ENCODE data around the gene SIGLEC10.

Gene SIGLEC10

DNA sequence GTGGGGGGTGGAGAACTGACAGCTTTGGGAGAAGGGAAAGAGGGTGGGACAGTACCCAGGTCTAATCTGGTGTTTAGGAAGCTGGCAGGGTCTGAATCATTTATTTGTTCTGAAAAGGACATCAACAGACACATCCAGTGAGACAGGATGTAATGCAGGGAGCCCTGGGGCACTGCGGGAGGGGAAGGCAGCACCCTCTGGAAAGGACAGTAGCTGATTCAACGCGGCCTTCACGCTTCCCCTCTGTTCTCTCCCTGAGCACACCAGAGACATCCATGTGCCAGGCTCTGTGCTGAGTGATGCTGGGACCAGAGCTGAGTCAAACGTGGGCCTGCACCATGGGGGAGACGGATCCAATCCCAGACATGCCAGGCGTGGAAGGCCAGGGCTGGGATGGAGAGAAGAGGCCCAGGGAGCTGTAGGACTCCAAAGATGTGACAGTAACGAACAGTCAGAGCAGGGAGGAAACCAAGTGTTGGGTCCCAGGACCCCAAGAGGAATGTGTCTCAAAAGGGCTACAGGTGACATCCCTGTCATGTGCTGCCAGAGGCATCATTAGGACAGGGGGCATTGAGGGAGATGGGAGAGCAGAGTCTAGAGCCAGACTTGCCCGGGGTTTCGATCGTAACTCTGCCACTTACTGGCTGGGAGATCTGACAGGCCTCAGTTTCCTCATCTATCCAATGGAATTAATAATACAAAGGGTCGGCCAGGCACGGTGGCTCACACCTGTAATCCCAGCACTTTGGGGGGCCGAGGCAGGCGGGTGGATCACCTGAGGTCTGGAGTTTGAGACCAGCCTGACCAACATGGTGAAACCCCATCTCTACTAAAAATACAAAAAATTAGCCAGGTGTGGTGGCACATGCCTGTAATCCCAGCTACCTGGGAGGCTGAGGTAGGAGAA is 53.0 kb downstream of the SIGLEC10 start:
- no peak for DNase-seq

DNA sequence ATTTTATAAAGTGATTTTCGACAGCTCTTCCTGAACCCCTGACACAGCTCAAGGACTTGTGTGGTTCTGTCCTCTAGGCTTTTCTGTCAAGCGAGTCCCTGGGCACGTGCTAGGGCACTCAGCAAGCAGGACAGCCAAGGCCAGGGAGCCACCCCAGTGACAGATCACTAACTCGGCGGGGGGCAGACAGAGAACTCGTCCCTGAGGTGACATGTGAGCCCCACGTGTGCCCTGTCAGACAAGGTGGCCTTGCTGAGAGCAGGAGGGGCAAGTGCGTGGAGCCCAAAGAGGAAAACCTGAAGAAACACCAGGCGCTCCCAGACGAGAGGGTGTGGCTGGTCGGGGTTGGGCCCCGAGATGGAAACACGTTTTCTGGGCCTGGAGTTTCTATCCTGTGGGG is 56.2 kb downstream of the SIGLEC10 start:
- no peak for DNase-seq

All from NCI-H774 (cell line).